KOPT-K1 (cell line): ENCODE results near the gene USH2A.

Experiments
- H3K27ac ChIP-seq: fragments of 200-600 bp; sonication (generic); 2 replicates; pipeline ENCODE4 v1.5.1; 2016; ENCODE audit warnings: antibody characterized with exemption, mild to moderate bottlenecking, low read depth, low read length; ENCODE audit not compliant: poor library complexity, severe bottlenecking
- H3K36me3 ChIP-seq: fragments of 200-600 bp; sonication (generic); 2 replicates; pipeline ENCODE4 v1.5.1; 2017; ENCODE audit warnings: antibody characterized with exemption, mild to moderate bottlenecking, low read length, moderate library complexity; ENCODE audit not compliant: insufficient read depth
- H3K9me3 ChIP-seq: fragments of 200-600 bp; sonication (generic); 2 replicates; pipeline ENCODE4 v1.5.1; 2017; ENCODE audit warnings: antibody characterized with exemption, low read length, mild to moderate bottlenecking; ENCODE audit not compliant: insufficient read depth, poor library complexity, severe bottlenecking

USH2A gene

DNA sequence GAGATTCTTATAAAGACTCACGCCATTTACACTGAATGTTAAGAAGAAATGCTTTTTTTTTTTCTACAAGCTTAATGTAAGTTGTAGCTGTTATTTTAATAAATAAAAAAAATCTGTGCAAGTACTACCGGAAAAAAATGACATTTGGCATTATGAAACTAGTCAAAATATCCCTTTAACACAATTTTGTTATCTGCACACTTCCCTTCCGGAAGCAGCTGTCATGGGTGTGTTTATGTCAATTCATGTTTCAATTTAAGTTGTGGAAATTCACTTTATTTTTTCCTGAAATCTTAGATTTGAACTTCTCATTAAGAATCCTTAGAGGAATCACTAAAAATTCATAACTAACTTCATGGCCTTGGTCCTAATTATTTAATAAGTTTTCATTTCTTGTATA is 548.0 kb downstream of the USH2A start:
- Histone ChIP-seq H3K9me3 (no peaks in the 10 kb centered on the region), H3K36me3 (no peaks in the 10 kb centered on the region), H3K27ac (no peak overlapping the region)

DNA sequence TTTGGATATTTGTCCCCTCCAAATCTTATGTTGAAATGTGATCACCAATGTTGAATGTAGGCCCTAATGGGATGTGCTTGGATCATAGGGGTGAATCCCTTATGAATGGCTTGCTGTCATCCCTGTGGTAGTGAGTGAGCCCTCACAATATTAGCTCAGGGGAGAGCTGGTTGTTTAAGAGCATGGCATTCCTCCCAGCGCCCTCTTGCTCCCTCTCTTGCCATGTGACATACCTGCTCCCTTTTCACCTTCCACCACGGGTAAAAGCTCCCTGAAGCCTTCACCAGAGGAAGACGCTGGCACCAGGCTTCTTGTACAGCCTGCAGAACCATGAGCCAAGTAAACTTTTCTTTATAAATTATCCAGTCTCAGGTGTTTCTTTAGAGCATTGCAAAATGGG is 550.6 kb downstream of the USH2A start:
- Histone ChIP-seq H3K27ac (no peak overlapping the region), H3K9me3 (no peaks in the 10 kb centered on the region), H3K36me3 (no peaks in the 10 kb centered on the region)

- Histone ChIP-seq H3K36me3 (no peaks in the 10 kb centered on the region), H3K27ac (no peak overlapping the region), H3K9me3 (no peaks in the 10 kb centered on the region)
Observed at GRCh38 chr1:215868500-215868899, 554.7 kb downstream of the USH2A start.

GRCh38 chr1:215865060-215865459 is 558.2 kb downstream of the USH2A start:
- Histone ChIP-seq H3K9me3 (no peaks in the 10 kb centered on the region), H3K36me3 (no peaks in the 10 kb centered on the region), H3K27ac (no peak overlapping the region)

- Histone ChIP-seq H3K9me3 (no peaks in the 10 kb centered on the region), H3K36me3 (no peaks in the 10 kb centered on the region), H3K27ac (no peak overlapping the region)
Observed at GRCh38 chr1:215863796-215864195, 559.5 kb downstream of the USH2A start.

- Histone ChIP-seq H3K36me3 (no peaks in the 10 kb centered on the region), H3K27ac (no peak overlapping the region), H3K9me3 (no peaks in the 10 kb centered on the region)
Observed at GRCh38 chr1:215860833-215861232, 562.4 kb downstream of the USH2A start.

DNA sequence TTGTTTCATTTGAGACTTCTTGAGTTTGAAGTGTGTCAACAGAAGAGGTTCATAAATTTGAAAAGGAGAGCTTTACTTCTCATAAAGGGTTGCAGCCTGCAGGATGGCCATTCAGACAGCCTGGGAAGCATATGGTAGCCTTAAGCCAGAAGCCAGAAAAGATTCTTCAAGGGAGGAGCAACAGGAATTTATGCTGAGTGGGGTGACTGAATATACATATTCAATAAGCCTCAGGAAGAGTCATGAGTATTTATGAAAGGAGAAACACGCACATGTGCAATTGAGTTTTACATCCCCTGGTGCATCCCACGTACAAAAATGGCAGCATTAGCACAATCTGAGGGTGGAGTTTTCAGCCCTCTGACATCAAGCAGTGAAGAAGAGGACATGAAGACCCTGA is 565.9 kb downstream of the USH2A start:
- no peaks in the 10 kb centered on the region for H3K9me3 ChIP-seq
- H3K36me3 ChIP-seq, result no peaks in the 10 kb centered on the region
- H3K27ac ChIP-seq, result no peak overlapping the region

GRCh38 chr1:215845234-215845891 is 577.9 kb downstream of the USH2A start:
- H3K27ac ChIP-seq, result no peak overlapping the region
- H3K36me3 ChIP-seq, result no peaks in the 10 kb centered on the region
- no peaks in the 10 kb centered on the region for H3K9me3 ChIP-seq

- no peaks in the 10 kb centered on the region for H3K9me3 ChIP-seq
- no peaks in the 10 kb centered on the region for H3K36me3 ChIP-seq
- no peak overlapping the region for H3K27ac ChIP-seq
Observed at GRCh38 chr1:215844777-215845176, 578.5 kb downstream of the USH2A start.

GRCh38 chr1:215844266-215844665 is 579.0 kb downstream of the USH2A start:
- no peaks in the 10 kb centered on the region for H3K36me3 ChIP-seq
- no peaks in the 10 kb centered on the region for H3K9me3 ChIP-seq
- no peak overlapping the region for H3K27ac ChIP-seq

DNA sequence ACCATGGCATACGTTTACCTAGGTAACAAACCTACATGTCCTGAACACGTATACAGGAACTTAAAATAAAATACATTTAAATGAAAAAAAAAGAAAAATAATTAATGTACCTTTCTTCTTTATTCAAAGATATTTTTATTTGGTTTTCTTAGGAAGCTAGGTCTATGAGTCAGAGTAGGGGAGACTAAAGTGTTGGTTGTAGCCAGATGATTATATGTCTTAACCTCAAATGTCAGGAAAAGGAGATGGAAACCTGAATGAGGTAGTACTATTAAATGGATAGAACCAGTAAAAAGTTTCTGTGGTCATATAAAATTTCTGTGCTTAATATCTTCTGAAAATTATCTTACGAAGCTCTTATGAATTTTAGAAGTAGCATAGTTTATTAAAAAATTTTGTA is 580.3 kb downstream of the USH2A start:
- no peaks in the 10 kb centered on the region for H3K9me3 ChIP-seq
- no peaks in the 10 kb centered on the region for H3K36me3 ChIP-seq
- H3K27ac ChIP-seq, result no peak overlapping the region

- no peak overlapping the region for H3K27ac ChIP-seq
- H3K36me3 ChIP-seq, result no peaks in the 10 kb centered on the region
- no peaks in the 10 kb centered on the region for H3K9me3 ChIP-seq
Observed at GRCh38 chr1:215835951-215836350, 587.3 kb downstream of the USH2A start.

DNA sequence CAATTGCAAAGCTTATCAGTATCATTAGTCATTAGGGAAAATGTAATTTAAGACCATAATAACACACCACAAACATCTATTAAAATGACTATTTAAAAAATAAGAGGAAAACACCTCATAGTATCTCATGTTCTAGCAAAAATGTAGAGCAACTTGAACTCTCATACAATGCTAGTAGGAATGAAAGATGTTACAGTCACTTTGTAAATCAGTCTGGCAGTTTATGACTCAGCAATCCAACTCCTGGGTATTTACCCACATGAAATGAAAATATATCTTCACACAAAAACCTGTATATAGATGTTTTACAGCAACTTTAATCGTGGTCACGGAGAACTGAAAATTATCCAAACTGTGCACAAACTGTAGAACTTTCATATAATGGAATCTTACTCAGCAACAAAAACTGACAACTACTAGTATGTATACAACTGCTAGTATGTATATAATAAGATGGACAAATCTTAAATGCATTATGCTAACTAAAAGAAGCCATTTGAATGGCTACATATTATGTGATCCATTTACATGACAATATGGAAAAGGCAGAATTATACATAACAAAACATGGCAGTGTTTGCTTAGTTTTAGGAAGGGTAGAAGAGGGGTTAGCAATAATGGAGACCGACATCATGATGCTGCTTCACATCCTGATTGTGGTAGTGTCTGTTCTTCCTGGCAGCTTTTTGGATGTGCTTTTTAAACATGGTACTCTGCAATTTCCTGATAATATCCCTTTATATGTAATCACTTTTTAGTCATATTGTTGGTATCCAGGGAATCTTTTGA is 589.1 kb downstream of the USH2A start:
- H3K27ac ChIP-seq, result no peak overlapping the region
- no peaks in the 10 kb centered on the region for H3K36me3 ChIP-seq
- no peaks in the 10 kb centered on the region for H3K9me3 ChIP-seq

DNA sequence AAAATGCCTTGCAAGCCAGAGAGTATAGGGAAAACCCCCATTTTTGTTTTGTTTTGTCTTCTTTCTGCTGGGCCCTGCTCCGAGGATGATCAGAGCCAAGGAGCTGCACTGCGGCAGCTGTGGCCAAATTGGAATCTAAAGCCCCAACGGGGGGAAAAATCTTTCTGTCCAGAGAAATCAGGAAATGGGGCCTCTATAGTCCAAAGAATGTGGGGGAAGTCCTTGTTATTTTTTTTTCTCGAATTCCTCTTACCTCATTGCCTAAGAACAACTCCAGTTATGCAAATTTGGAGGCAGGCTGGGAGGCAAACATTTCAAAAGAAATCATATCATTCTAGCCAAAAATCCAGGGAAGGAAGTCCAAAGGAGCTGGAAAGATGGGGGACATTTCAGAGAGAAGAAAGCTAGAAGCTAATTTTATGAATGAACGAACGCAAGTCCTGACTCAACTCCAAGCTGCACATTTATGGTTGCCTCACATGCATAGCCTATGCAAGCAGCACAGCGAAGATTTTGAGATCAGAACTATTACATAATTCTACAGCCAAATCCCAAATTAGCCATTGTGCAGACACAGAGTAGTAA is 592.9 kb downstream of the USH2A start:
- H3K9me3 ChIP-seq, result no peaks in the 10 kb centered on the region
- H3K27ac ChIP-seq, result no peak overlapping the region
- no peaks in the 10 kb centered on the region for H3K36me3 ChIP-seq

- H3K36me3 ChIP-seq, result no peaks in the 10 kb centered on the region
- H3K9me3 ChIP-seq, result no peaks in the 10 kb centered on the region
- H3K27ac ChIP-seq, result no peak overlapping the region
Observed at GRCh38 chr1:215825056-215825455, 598.2 kb downstream of the USH2A start.

DNA sequence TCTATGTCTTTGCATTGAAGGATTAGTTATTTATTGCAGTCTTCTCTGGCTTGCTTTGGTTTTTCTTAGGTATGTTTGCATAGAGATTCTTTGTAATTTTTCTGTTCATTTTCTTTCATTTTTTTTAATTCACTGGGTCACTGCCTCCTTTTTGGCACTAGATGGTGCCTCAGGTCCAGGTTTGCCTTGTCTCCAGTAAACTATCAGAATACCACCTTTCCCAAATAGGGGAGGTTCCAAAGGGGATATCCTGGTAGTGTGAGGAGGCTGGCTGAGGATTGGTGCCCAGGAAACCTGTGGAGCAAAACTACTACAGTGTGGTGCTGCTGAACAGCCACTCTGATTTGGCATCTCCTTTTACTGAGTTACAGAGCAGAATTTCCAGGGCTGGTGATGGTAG is 599.0 kb downstream of the USH2A start:
- Histone ChIP-seq H3K36me3 (no peaks in the 10 kb centered on the region), H3K9me3 (no peaks in the 10 kb centered on the region)

More for the DNA sequence above, 599.0 kb downstream of the USH2A start:
- H3K27ac ChIP-seq, result no peak overlapping the region
